Measurements from ENCODE around the gene LOXL3.

Gene LOXL3

DNA sequence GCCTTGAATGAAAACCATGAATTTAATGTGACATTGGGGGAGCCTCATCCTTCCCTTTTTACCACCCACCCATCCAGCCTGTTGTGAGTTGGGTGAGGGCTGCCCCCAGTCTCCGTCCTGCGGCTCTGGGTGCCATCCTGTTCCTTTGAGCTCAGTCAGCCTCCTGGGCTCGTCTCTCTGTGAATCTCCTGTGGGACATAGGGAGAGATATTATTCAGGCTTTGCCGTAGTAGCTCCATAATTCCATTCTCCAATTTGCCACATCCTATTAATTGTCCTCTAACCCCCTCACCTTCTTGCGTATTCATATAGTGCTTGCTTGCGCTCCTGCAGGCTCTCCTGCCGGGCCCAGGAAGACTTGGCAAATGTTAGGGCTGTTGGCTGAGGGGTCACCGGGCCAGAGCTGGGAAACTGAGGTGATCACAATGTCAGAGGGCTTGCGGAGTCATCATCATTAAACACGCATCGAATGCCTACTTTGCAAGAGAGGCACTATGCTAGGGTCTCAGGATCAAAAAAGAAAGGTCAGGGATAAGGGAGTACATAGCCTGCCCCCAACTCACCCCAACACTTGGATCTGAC, 27.0 kb downstream of the LOXL3 start:
- DNase-seq, result no peak

DNA sequence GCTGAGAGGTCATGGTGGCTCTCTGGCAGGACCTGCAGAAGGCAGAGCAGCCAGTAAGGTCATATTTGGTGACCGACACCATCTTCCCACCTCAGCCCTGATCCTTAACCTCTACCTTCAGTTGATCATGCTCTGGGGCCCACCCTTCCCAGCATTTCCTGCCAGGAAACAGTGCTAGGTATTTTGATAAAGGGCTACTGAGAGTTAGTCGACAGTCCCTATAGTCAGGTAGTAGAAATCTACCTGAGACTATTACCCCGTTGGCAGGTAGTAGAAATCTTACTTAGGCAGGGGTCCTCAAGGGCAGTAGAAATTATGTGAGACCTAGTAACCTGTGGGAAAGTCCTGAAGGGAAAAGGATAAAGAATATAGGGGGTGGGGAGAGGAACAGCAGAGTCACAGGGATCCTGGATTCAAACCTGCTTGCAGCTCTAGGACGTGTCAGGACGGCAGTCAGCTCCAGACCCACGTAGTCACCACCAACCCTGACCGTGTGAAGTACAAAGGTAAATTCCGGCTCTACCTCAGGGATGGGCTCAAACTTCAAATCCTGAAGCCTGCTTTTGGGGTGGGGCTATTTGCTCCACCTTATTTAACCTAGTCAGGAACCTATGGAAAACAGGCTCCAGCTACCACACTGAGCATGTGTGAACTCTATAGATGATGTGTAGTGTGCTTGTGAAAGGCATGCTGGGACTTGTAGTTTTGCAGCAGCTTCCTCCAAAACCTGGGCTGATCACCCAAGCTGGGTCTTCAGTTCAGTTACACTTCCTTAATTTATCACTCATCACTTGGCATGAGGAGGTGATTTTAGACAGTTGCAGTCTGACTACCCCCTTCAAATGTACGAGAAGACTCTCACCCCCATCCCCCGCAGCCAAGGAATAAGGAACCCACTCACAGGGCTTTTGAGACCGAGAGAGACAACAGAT, 27.8 kb downstream of the LOXL3 start, which contains the start of gene DQX1:
DQX1 (minus strand) TSS at position 515 of the 932 bp plus-strand sequence; CDS start at position 13, 502 bp downstream.
- peak; percentile 62 for DNase-seq

DNA sequence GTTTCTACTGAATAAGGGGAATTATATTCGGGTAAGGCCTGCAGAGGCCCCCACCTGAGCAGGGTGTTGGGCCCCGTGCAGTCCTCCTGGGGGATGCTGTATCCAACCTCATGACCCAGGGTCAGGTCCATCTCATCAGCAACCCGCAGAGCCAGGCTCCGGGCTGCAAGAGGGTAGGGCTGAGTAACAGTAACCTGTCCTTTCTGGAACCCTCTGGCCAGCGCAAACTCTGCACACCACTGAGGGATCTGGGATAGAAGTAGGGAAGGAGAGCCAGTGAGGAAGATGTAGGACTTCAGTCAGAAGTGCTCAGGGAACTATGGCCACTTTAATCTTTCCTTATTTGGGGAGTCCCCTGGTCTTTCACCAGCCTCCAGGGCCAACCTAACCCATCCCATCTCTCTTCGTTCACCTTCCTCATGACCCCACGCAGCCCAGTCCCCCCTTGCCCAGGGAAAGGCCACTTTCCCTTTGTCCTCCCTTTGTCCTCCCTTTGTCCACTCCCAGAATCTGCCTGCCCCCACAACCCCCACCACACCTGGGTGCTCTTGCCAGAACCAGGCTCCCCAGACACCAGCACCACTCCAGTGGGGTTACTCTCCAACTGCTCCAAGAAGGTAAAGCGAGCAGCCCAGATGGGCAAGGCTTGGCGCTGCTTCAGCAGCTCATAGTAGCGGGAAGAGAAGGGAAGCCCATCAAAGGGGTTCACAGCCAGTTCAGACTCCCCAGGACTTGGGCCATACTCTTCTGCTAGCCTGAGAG, 28.6 kb downstream of the LOXL3 start:
- DNase-seq, result no peak

DNA sequence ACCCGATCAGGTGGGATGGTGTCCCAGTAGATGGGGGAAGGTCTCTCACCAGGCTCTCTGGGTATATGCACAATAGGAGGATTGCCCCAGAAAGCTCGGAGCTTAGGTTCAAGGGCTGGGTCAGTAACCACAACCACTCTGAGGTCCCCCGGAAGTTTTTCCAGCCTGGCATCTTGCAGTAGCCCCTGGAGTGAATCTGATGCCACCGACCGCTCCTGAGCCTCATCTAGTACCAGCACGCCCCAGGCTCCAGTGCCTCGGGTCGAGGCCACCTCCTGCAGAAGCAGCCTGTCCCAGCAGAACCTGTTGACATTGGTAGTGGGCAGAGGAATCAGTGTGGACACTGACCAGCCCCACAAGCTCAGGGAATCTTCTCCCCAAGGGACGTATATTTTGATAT, 29.7 kb downstream of the LOXL3 start:
- DNase-seq, result no peak

DNA sequence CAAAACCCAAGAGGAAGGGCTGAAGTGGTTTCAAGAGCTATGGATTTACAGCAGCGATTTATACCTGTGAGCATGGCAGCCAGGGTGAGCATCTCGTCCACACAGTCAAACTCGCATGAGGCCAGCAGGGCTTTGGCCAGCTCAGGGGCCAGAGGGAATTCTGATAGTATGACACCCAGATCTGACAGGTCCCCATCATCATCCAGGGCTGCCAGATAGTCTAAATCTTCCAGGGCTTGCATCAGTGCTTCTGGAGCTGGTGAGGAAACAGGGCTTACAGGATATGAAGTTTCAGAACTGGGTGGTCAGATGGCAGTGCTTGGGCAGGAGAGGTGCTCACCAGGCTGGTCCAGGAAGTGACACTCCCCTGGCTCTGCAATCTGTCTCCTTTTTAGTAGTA, 31.2 kb downstream of the LOXL3 start:
- no peak for DNase-seq

DNA sequence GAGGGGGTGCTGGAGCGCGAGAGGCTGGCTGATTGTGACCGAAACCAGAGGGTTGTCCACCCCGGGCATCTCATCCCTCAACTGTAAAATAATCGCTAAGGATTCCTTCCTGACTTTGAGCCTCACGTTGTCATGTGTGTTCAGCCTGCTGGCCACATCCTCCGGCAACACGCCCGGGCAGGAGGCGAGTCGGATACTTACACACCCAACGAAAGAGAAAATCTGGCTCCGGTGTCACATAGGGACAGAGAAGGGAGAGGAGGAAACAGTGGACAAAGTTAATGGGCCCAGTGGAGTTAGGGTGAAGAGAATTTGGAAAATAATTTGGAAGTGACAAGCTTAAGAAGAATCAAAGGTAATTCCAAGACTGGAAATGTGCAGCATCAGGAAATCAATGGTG, 37.1 kb downstream of the LOXL3 start:
- DNase-seq, result no peak

DNA sequence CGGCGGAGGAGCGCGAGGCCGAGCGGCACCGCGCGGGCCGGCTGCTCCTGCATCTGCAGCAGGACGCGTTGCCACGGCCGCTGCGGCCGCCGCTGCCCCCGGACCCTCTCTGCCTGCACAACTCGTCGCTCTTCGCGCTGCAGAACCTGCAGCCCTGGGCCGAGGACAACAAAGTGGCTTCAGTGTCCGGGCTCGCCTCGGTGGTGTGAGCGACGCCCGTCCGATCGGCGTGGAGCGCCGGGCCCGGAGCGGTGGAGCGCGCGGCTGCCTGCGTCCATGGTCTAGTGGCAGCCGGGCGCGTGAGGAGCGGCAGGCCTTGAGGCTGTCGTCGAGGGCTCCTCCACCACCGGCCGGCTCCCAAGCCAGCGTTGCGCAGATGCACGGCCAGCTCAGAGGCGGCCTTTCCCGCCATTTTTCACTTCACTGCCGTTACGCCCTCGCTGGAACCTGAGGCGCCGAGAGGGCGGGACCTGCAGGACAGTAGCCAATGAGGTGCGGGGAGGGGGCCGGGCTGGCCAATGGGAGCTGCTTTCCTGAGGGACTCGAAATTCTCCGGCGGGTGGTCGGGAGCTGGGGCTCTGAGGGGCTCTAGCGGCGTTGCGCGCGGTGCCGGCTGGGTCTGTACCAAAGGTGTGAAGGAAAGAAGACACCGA, 37.6 kb downstream of the LOXL3 start:
- DNase-seq, result peak; percentile 81

DNA sequence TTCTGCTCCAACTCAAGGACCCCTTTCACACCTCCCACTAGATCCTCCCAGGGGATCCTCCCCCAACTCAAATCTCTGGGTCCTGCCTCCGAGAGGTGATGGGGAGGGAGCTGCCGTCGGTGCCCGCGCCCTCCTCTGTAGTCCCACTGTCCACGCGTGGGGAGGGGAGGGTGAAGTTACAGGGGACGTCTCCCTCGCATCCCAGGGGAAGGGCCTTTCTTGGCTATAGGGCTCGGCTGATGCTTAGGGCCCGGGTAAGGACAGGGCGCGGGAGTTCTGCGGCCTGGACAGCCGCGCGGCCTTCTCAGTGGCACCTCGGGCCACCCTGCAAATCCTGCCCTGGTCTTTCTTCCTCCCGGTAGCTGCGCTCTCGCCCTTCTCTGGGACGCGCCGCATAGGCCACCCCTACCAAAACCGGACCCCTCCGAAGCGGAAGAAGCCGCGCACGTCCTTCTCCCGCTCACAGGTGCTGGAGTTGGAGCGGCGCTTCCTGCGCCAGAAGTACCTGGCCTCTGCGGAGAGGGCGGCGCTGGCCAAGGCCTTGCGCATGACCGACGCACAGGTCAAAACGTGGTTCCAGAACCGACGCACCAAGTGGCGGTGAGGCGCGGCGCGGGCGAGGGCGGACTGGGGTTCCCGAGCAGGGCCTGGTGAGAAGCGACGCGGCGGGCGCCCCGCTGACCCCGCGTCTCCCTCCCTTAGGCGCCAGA, 38.3 kb downstream of the LOXL3 start:
- DNase-seq, result no peak

DNA sequence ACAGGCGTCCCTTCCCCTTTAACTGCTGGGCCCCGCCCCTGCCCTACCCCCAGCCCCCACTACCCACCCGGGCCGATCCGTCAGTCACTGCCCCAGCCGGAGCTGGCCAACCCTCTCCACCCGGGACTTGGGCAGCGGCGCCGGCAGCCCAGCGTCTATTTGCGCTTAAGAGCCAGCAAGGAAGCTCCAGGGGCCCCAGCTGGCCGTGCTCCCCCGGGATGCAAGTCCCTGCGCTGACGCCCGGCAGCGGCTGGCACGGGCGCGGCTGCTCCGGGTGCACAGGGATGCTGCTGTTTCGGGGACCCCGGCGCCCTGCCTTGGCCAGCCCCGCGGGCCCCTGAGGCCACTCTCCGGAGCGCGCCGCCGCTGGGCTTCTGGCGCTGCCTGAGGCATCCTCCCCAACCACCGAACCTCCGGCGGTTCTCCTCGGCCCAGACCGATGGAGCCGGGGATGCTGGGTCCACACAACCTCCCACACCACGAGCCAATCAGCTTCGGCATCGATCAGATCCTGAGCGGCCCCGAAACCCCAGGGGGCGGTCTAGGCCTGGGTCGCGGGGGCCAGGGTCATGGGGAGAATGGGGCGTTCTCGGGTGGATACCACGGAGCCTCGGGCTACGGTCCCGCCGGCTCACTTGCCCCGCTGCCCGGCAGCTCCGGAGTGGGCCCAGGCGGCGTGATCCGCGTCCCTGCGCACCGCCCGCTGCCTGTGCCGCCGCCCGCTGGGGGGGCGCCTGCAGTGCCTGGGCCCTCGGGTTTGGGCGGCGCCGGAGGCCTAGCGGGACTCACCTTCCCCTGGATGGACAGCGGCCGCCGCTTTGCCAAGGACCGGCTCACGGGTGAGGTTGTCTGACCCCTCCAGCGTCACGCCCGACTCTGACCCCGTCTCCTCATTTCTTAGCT, 39.1 kb downstream of the LOXL3 start, which contains the start of gene TLX2:
TLX2 (plus strand) TSS at position 83 of the 903 bp plus-strand sequence; CDS start at position 440, 357 bp downstream.
- DNase-seq, result no peak

DNA sequence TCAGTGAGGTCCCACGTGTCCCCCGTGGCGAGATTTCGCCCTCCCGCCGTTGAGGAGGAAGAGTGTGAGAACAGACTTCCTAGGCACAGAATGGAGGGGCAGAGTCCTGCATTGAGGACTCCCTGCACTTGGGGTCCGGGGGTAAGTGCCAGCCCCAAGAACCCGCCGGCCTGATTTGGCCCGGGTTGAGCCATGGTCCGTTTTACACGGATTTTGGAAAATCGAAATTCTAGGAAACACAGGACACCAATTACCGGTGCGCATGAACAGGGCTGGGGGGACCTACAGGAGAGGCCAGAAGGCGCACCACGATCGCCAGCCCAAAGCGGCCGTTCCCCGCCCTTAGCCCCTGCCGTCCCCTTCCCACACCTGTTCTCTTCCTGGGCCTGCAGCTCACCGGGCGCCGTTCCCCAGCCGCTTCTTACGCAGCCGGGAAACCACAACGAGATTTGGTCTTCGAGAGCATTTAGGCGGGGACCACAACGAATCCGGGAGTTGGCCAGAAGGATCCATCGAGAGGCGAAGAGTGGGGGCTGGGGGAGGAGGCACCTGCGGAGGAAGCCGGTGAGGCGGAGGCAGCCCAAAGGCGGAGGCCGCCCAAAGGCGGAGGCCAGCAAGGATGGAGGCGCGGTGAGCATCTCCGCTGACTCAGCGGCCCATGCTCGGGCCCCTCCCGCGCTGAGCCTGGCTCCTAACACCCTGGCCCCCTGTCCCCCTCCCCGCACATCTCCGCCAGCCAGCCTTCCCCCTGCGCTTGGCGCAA, 40.0 kb downstream of the LOXL3 start:
- peak; percentile 43 for DNase-seq

DNA sequence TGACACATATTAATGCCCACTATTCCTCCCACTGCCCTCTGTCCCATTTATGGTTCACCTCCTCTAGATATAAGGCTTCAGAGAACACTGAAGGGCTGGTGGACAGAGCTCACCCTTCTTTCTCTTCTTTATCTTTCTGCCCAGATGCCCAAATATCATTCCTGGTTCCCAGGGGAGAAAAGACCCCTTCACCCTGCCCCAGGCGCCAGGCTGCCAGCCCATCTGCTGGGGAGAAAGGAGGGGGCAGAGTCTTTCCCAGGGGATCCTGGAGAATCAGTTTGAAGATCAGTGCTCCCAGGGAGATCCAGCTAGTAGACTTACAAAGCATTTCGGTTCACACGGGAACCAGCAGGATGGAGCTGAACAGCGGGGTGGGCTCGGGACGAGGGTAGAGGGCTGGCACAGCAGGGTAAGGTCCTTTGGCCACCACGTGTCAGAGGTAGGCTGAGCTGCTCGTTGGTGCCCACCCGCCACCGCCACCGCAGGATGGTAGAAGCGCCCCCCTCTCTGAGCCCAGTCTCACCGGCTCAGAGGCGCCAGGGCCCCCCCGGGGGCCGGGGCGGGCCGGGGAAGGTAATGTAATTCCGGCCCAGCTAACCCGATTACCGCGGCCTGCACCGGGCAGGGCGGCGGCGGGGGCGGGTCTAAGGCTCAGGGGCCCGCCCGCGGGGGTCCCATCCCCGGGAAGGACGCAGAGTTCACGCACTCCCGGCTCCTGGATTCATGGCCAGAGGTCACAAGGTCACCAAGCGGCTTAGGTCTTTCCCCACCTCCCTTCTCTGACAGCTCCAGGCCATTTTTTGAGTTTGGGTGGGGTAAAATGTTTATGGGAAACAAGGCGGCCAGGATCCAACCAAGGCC, 40.8 kb downstream of the LOXL3 start:
- no peak for DNase-seq

DNA sequence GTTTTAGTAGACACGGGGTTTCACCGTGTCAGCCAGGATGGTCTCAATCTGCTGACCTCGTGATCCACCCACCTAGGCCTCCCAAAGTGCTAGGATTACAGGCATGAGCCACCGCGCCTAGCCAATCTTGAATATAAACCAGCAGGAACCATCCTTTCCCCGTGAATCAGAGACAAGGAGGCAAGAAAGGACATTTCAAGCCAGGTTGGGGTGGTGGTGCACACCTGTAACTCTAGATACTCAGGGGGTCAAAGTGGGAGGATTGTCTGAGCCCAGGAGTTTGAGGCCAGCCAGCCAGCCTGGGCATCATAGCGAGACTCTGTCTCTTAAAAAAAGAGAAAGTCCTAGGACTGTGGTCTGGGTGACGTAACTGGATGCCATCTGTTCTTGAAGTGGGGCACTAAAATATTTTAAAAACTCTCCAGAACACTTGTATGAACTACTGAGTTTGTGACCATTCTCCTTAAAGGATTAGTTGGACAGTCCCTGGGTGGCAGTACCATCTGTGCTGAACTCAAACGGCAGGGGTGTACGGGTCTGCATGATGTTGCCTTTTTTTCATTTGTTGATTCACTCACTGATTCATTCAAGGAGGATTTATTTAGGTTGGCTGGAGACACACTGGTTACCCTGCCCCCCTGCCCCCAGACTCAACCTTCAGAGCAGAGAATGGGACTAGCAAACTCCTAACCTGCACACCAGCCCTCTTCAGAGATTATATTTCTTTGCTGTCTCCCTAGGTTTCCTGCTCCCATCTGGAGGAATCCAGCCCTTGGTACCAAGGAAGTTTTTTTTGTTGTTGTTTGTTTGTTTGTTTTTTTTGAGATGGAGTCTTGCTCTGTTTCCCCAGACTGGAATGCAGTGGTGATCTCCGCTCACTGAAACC, 42.4 kb downstream of the LOXL3 start:
- DNase-seq, result no peak

DNA sequence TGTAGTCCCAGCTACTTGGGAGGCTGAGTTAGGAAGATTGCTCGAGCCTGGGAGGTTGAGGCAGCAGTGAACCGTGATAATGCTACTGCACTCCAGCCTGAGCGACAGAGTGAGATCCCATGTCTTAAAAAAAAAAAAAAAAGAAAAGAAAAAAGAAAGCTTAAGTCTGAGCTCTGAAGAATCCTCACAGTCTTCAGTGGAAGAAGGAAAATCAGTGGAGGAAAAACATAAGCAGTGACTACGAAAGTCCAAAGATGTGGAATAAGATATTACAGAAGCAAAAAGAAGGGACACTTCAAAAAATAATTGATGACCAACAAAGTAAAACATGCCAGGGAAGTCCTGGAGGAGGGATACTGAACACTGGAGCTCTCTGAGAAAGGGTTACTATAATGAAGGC, 43.5 kb downstream of the LOXL3 start:
- no peak for DNase-seq

DNA sequence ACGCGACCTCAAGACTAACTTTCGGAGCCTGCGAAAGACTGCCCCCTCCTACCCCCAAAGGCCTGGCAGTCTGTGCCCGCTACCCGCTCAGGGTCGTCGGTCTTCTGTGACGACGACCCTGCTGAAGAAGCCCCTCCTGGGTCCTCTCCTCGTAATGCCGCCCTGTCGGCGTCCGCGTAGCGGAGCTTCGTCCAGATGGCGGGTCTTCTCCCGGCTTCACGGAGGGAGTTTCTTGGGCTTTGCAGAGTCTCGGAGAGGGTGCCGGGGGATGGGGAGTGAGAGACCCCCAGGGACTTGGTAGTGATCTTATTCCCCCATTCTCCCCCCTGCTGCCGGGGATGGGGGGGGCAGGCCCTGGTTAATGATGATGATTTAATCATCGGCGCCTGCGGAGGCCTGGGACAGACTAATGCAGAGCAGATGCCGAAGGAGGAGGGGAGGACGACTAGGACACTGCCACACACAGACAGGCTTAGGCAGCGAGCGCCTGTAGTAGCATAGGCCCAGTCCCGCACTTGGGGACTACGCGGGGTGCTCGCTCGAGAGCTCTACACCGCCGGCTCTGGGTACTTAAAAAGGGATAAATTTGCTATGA, 45.7 kb downstream of the LOXL3 start:
- DNase-seq, result no peak

DNA sequence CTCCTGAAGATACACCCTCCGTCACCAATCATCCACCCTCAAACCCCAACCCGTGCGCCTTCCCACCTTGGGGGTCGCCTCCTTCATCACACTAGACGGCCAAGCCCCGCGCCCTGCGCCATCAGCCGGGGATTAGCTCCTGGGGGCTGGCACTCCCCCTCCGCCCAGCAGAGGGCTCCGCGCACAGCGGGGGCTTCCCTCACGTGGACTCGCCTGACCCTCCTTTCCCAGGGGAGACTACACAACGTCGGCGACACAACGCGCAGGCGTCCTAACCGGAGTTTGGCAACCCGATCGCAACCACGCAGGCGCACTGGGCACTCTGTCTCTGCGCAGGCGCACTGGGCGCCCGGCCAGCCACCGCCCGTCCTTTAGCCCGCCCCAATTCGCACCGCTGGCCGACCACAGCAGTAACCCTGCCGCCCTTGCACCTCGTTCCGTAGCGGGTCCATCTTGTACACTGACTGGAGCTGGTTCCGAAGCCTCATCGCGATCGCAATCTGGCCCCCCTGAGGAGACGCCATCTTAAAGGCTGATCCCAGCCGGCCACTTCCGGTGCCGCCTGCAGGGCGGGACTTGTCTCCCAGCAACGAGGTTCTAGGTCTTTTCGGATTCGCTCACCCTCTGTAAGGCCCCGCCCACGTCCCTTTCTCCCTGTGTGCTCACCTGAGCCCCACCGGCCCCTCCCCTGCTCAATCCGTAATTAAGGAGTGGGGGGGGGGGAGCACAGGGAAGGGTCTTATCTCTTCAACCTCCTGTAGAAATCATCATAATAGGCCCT, 46.4 kb downstream of the LOXL3 start, which contains the start of gene PCGF1:
PCGF1 (minus strand) TSS at position 551 of the 781 bp plus-strand sequence; CDS start at position 524, 27 bp downstream.
- DNase-seq, result peak; percentile 98

DNA sequence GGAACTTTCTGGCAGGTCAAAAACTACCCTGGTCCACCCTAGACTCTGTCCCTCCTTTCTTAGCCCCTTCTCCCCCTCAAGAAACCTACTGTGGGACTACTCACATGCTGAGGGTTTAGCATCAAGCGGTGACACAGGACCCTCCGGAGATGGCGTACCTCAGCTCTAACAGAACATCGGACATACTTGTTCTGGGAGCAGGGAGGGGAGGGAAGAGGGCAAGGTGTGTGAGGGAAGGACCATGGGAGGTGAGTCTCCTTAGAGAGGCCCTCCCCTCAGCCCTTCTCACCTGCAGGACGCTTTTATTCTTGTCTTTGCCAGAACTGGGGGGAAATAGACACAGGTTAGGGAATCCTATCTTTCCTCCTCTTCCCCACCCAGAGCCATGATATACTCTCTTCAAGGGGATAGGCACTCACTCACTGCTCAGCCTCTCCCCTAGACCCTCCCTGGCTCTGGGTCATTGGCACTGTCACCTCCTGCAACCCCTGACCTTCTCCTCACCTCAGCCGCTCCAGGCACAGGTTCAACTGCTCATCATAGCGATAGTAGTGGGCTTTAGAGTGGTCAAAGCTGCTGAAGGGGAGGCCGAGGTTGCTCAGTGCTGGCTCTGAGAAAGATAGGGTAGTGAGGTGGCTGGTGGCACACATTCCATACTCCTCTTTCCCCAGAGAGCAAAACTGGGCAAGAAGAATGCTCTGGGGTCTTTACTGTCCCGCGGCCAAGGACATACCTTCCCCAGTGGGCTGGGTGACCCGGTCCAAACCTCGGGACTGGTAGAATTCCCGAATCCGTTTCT, 48.1 kb downstream of the LOXL3 start:
- DNase-seq, result no peak
